Measurements from ENCODE around the gene NMU.
A peak's percentile ranks its signal among the peaks of the same experiment; 100 is the strongest.

The NMU gene

GRCh38 chr4:55545641-55546505 is 90.2 kb downstream of the NMU start:
- H3K27ac ChIP-seq (ENCODE audit: low read depth, low read length, severe bottlenecking), result peak overlapping the region; percentile 93
- H3K4me1 ChIP-seq (ENCODE audit: control insufficient read depth, insufficient read depth, low read length, poor library complexity, severe bottlenecking), result peaks cover 4% of the 10 kb centered on the region
- no peaks in the 10 kb centered on the region for H3K36me3 ChIP-seq (ENCODE audit: control insufficient read depth, insufficient read depth, low read length)
- H3K9me3 ChIP-seq (ENCODE audit: control insufficient read depth, low read length), result no peaks in the 10 kb centered on the region
- H3K4me3 ChIP-seq (ENCODE audit: extremely low read depth, insufficient read depth, low read length, poor library complexity, severe bottlenecking), result peak overlapping the region; percentile 80
- WGBS, 2 experiments (ENCODE audit: insufficient coverage in 2 of 2), result 0% methylated on average over 42 to 67 of the region's 87 CpGs
